H9 (cell line): ENCODE data around the gene FOXP4. TPM values are rescaled to one million over a fixed set of nuclear protein-coding genes. Genes with fewer than 3 reads are reported as not detected.

Experiments
- DNase-seq: peaks from one replicate; pipeline ENCODE4 v3.0.0-alpha.2; 2017
- H2AFZ ChIP-seq: one replicate; pipeline ENCODE4 v1.6.1; 2013; ENCODE audit warnings: mild to moderate bottlenecking, low read length, control low read depth, moderate library complexity
- H2AK5ac ChIP-seq: 2 replicates; pipeline ENCODE4 v1.6.1; 2013; ENCODE audit warnings: low read length, control low read depth, mixed read lengths; ENCODE audit not compliant: insufficient read length
- H2BK120ac ChIP-seq: one replicate; pipeline ENCODE4 v1.6.1; 2013; ENCODE audit warnings: low read depth, mild to moderate bottlenecking, low read length, control low read depth, inconsistent platforms; ENCODE audit not compliant: poor library complexity, severe bottlenecking
- H2BK12ac ChIP-seq: 2 replicates; pipeline ENCODE4 v1.6.1; 2013; ENCODE audit warnings: low read length, control low read depth, mixed read lengths, low read depth; ENCODE audit not compliant: insufficient read length
- H2BK15ac ChIP-seq: 2 replicates; pipeline ENCODE4 v1.6.1; 2013; ENCODE audit warnings: low read depth, low read length, control low read depth
- H2BK20ac ChIP-seq: one replicate; pipeline ENCODE4 v1.6.1; 2013; ENCODE audit warnings: low read depth, mild to moderate bottlenecking, low read length, control low read depth, inconsistent platforms; ENCODE audit not compliant: poor library complexity, severe bottlenecking
- H2BK5ac ChIP-seq: 2 replicates; pipeline ENCODE4 v1.6.1; 2013; ENCODE audit warnings: low read length, control low read depth, mixed read lengths; ENCODE audit not compliant: insufficient read length
- H3K14ac ChIP-seq: 2 replicates; pipeline ENCODE4 v1.6.1; 2013; ENCODE audit warnings: low read length, control low read depth; ENCODE audit not compliant: insufficient read depth
- H3K18ac ChIP-seq: 2 replicates; pipeline ENCODE4 v1.6.1; 2013; ENCODE audit warnings: low read depth, mild to moderate bottlenecking, mixed read lengths, low read length, control low read depth; ENCODE audit not compliant: insufficient read length
- H3K23ac ChIP-seq: 2 replicates; pipeline ENCODE4 v1.6.1; 2013; ENCODE audit warnings: low read length, control low read depth, mixed read lengths, low read depth; ENCODE audit not compliant: insufficient read length
- H3K23me2 ChIP-seq: 2 replicates; pipeline ENCODE4 v1.6.1; 2013; ENCODE audit warnings: low read depth, mild to moderate bottlenecking, mixed read lengths, low read length, control low read depth; ENCODE audit not compliant: insufficient read length, poor library complexity, severe bottlenecking
- H3K27ac ChIP-seq: 2 replicates; pipeline ENCODE4 v1.5.1; 2013; ENCODE audit warnings: low read length, control low read depth, mixed read lengths, low read depth; ENCODE audit not compliant: insufficient read length
- H3K27me3 ChIP-seq: 2 replicates; pipeline ENCODE4 v1.6.1; 2013; ENCODE audit warnings: low read length, control low read depth, inconsistent platforms; ENCODE audit not compliant: insufficient read depth
- H3K4ac ChIP-seq: 2 replicates; pipeline ENCODE4 v1.6.1; 2013; ENCODE audit warnings: low read depth, mild to moderate bottlenecking, control low read depth, inconsistent platforms, low read length, moderate library complexity
- H3K4me1 ChIP-seq: 2 replicates; pipeline ENCODE4 v1.6.1; 2013; ENCODE audit warnings: low read length, control low read depth, inconsistent platforms; ENCODE audit not compliant: insufficient read depth
- H3K4me2 ChIP-seq: 2 replicates; pipeline ENCODE4 v1.6.1; 2013; ENCODE audit warnings: low read length, control low read depth, mixed read lengths; ENCODE audit not compliant: insufficient read length, insufficient read depth
- H3K56ac ChIP-seq: 2 replicates; pipeline ENCODE4 v1.6.1; 2013; ENCODE audit warnings: low read depth, mild to moderate bottlenecking, mixed read lengths, low read length, control low read depth; ENCODE audit not compliant: insufficient read length
- H3K79me1 ChIP-seq: 2 replicates; pipeline ENCODE4 v1.6.1; 2013; ENCODE audit warnings: low read depth, mild to moderate bottlenecking, moderate library complexity, low read length, control low read depth, inconsistent platforms; ENCODE audit not compliant: insufficient read depth, poor library complexity, severe bottlenecking
- H3K79me2 ChIP-seq: 2 replicates; pipeline ENCODE4 v1.6.1; 2013; ENCODE audit warnings: low read length, control low read depth, inconsistent platforms; ENCODE audit not compliant: insufficient read depth
- H3K9ac ChIP-seq: 2 replicates; pipeline ENCODE4 v1.6.1; 2013; ENCODE audit warnings: low read length, control low read depth, mixed read lengths; ENCODE audit not compliant: insufficient read length; ENCODE audit errors: extremely low read depth
- H3K9me3 ChIP-seq: one replicate; pipeline ENCODE4 v1.6.1; 2013; ENCODE audit warnings: low read depth, low read length, inconsistent platforms; ENCODE audit not compliant: control insufficient read depth
- H3T11ph ChIP-seq: one replicate; pipeline ENCODE4 v1.6.1; 2013; ENCODE audit warnings: mild to moderate bottlenecking, low read length, control low read depth, inconsistent platforms
- H4K20me1 ChIP-seq: one replicate; pipeline ENCODE4 v1.6.1; 2013; ENCODE audit not compliant: control insufficient read depth, insufficient read length, insufficient read depth
- H4K5ac ChIP-seq: 2 replicates; pipeline ENCODE4 v1.6.1; 2013; ENCODE audit warnings: low read depth, mild to moderate bottlenecking, mixed read lengths, low read length, control low read depth; ENCODE audit not compliant: insufficient read length
- H4K8ac ChIP-seq: replicated peaks from 2 replicates; pipeline ENCODE4 v1.6.1; 2013; ENCODE audit warnings: low read length, control low read depth, mixed read lengths, low read depth; ENCODE audit not compliant: insufficient read length
- H4K91ac ChIP-seq: 2 replicates; pipeline ENCODE4 v1.6.1; 2013; ENCODE audit warnings: low read depth, mild to moderate bottlenecking, moderate library complexity, mixed read lengths, low read length, control low read depth; ENCODE audit not compliant: insufficient read length
- H3K27ac Mint-ChIP-seq, 3 experiments: 2 replicates in 2 of 3; 3 replicates in 1 of 3; pipeline ENCODE4 v1.8.0; 2020 to 2021; ENCODE audit warnings: mixed read lengths in 3 of 3, mild to moderate bottlenecking in 1 of 3, moderate library complexity in 1 of 3
- H3K27me3 Mint-ChIP-seq: 2 replicates; pipeline ENCODE4 v1.8.0; 2021; ENCODE audit warnings: low read depth, mild to moderate bottlenecking, moderate library complexity, mixed read lengths
- H3K36me3 Mint-ChIP-seq, 3 experiments: 2 replicates in 2 of 3; 3 replicates in 1 of 3; pipeline ENCODE4 v1.8.0; 2020 to 2021; ENCODE audit warnings: low read depth in 3 of 3, mixed read lengths in 3 of 3; ENCODE audit not compliant: insufficient read depth in 1 of 3
- H3K4me1 Mint-ChIP-seq, 2 experiments: 2 replicates each; pipeline ENCODE4 v1.8.0; 2020; ENCODE audit warnings: mixed read lengths in 2 of 2
- H3K4me3 Mint-ChIP-seq, 2 experiments: 2 replicates in 1 of 2; 3 replicates in 1 of 2; pipeline ENCODE4 v1.8.0; 2020 to 2021; ENCODE audit warnings: mild to moderate bottlenecking in 2 of 2, mixed read lengths in 2 of 2, moderate library complexity in 1 of 2
- H3K9me3 Mint-ChIP-seq, 2 experiments: 2 replicates in 1 of 2; 3 replicates in 1 of 2; pipeline ENCODE4 v1.8.0; 2020; ENCODE audit warnings: mild to moderate bottlenecking in 2 of 2, mixed read lengths in 2 of 2, moderate library complexity in 1 of 2
- WGBS: extraction: QIAGEN DNeasy Blood & Tissue Kit; methylation state at CpG from one replicate; pipeline ENCODE4 v1.1.7; 2013; ENCODE audit warnings: missing lambda C conversion rate, low lambda C conversion rate, mixed read lengths; ENCODE audit not compliant: insufficient read length; ENCODE audit errors: extremely low coverage; 5-methylcytosine and 5-hydroxymethylcytosine counted together
- total RNA-seq: library from RNA; stranded (reverse); gene quantifications from 2 replicates; pipeline ENCODE4 v1.2.1, GENCODE V29; 2021
- TF ChIP-seq, protein P1 (sequence below): fragments of 200-600 bp; sonication (generic); conservative IDR thresholded peaks from 3 replicates; pipeline ENCODE4 v1.8.0; 2021; ENCODE audit warnings: antibody characterized with exemption, mild to moderate bottlenecking

The FOXP4 gene
- total RNA-seq, 1 experiment from 2014 or later: 18.2 TPM

DNA sequence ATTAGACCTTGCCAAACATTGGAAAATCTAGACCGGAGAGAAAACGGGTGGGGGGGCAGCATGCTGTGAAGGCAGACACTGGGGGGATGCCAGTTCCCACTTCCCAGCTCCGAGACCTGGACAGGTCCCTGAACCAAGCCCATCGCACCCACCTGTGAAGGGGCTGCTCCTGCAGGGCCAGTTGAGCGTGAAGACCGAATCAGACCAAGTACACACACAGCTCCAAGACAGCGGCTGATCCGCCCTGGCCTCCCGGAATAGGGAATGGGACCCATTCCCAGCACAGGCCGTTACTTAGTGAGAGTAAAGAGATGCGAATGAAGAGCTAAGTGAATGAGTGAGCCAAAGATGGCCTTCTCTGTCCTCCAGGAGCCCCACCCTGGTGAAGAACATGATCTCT lies 50.6 kb downstream of the FOXP4 start:
- no peak overlapping the region for H4K91ac ChIP-seq
- no peak overlapping the region for H3K56ac ChIP-seq
- H2AK5ac ChIP-seq: no peak overlapping the region
- H3K27me3 Mint-ChIP-seq: peaks cover 13% of the 10 kb centered on the region
- DNase-seq: no peak
- peaks cover 3% of the 10 kb centered on the region for H4K20me1 ChIP-seq
- no peak overlapping the region for H3K4me2 ChIP-seq
- no peak overlapping the region for H2BK15ac ChIP-seq
- H3K79me2 ChIP-seq: no peaks in the 10 kb centered on the region
- TF ChIP-seq, protein P1, sequence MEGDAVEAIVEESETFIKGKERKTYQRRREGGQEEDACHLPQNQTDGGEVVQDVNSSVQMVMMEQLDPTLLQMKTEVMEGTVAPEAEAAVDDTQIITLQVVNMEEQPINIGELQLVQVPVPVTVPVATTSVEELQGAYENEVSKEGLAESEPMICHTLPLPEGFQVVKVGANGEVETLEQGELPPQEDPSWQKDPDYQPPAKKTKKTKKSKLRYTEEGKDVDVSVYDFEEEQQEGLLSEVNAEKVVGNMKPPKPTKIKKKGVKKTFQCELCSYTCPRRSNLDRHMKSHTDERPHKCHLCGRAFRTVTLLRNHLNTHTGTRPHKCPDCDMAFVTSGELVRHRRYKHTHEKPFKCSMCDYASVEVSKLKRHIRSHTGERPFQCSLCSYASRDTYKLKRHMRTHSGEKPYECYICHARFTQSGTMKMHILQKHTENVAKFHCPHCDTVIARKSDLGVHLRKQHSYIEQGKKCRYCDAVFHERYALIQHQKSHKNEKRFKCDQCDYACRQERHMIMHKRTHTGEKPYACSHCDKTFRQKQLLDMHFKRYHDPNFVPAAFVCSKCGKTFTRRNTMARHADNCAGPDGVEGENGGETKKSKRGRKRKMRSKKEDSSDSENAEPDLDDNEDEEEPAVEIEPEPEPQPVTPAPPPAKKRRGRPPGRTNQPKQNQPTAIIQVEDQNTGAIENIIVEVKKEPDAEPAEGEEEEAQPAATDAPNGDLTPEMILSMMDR: no peak
- no CpG with 5 or more reads among the region's 11 CpGs for WGBS
- H3K79me1 ChIP-seq: no peaks in the 10 kb centered on the region
- no peak overlapping the region for H4K5ac ChIP-seq
- no peak overlapping the region for H2BK12ac ChIP-seq
- H3K4me3 Mint-ChIP-seq: no peak overlapping the region; a peak in 1 of 5 replicates
- H3K36me3 Mint-ChIP-seq: peaks cover 0 to 12% (median 5%) of the 10 kb centered on the region in 3 experiments; a peak in 3 of 7 replicates
- no peak overlapping the region for H3K9ac ChIP-seq
- peaks cover 19 to 34% of the 10 kb centered on the region in 2 experiments for H3K4me1 Mint-ChIP-seq
- no peaks in the 10 kb centered on the region; a peak in 1 of 5 replicates for H3K9me3 Mint-ChIP-seq
- no peak overlapping the region for H2BK5ac ChIP-seq
- H3K4me1 ChIP-seq: peaks cover 2% of the 10 kb centered on the region; the same call in 1 of the 2 replicates
- H3K27me3 ChIP-seq: no peaks in the 10 kb centered on the region
- no peaks in the 10 kb centered on the region for H3K23me2 ChIP-seq
- H3K27ac ChIP-seq: no peak overlapping the region
- no peak overlapping the region for H3K18ac ChIP-seq
- no peak overlapping the region for H3T11ph ChIP-seq
- H3K14ac ChIP-seq: no peak overlapping the region
- H3K9me3 ChIP-seq: no peaks in the 10 kb centered on the region
- H2BK120ac ChIP-seq: no peak overlapping the region
- H3K27ac Mint-ChIP-seq: no peak overlapping the region
- H3K23ac ChIP-seq: no peak overlapping the region
- no peak overlapping the region for H3K4ac ChIP-seq
- H4K8ac ChIP-seq: no peak overlapping the region
- no peak overlapping the region for H2AFZ ChIP-seq
- no peak overlapping the region for H2BK20ac ChIP-seq
